Uterus (tissue), 2 donors: ENCODE results near the gene IL6R.

Experiments
- CTCF ChIP-seq, 4 experiments: fragments of 200-600 bp in 2 of 4; fragments of 450-650 bp in 2 of 4; sonication (generic) in 2 of 4; IDR thresholded peaks; one replicate each; pipeline ENCODE4 v1.5.1; 2016 to 2019; ENCODE audit warnings: antibody characterized with exemption in 4 of 4, mild to moderate bottlenecking in 2 of 4, moderate library complexity in 1 of 4
- POLR2A ChIP-seq, 2 donors: fragments of 450-650 bp; IDR thresholded peaks; one replicate each; pipeline ENCODE4 v1.6.1; 2016; ENCODE audit warnings: antibody characterized with exemption in 2 of 2, mild to moderate bottlenecking in 1 of 2, moderate library complexity in 1 of 2

- no peak for TF ChIP-seq POLR2A (IDR thresholded peaks at IDR 0.05)
- no peak for TF ChIP-seq CTCF (IDR thresholded peaks at IDR 0.05)
Observed at GRCh38 chr1:154465621-154466195, 60.6 kb downstream of the IL6R start.
